AG09309 (cell line): ENCODE measurements around the gene FOXA1.
A peak's percentile ranks its signal among the peaks of the same experiment; 100 is the strongest.

Experiments used
- DNase-seq: peaks from one replicate; pipeline ENCODE4 v3.0.0-alpha.2; 2010; ENCODE audit warnings: low read depth
- H3K4me3 ChIP-seq: 2 replicates; pipeline ENCODE4 v1.5.1; 2011; ENCODE audit warnings: mild to moderate bottlenecking, low read depth, low read length, moderate library complexity; ENCODE audit not compliant: control insufficient read depth
- TF ChIP-seq, protein P1 (sequence below): IDR thresholded peaks from 2 replicates; pipeline ENCODE4 v1.5.1; 2011; ENCODE audit warnings: mild to moderate bottlenecking, low read depth, low read length, inconsistent platforms; ENCODE audit not compliant: insufficient read depth, control insufficient read depth; ENCODE audit errors: missing control alignments

The FOXA1 gene

DNA sequence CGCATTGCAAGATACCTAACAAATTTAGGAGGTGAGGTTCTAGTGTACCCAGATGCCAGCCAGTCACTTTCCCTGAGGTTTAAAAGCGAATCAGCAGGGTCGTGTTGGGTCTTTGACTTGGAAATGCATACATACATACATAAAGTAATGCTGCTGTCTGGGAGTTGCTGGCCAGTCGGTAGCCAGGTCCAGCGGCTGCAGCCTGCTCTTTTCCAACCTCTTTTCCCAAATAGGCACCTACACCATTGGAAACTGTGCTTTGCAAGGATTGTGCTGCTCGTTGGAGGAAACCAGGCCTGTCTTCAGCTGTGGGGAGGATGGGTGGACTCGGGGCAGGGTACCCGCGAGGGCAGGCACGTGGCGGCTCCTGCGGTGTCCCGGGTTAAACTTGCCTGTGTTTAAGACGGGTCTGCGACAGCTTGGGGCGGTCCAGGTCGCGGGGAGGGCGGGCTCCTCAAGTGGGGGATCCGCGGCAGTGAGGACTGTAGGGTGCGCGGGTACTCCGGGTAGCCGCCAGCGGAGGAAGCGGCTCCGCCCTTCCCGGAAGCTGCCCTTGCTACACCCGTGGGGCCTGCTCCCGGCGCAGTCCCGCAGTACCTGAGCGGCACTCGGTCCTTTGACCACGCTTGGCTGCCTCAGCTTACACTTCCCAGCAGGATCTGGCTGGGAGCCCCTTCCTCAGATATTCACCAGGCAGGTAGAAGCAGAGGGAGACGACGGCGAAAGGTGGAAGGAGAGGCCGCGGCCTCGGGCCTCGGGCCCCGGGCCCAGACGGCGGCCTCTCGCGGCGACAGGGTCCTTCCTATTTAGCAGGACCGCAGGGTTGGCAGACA is 3.1 kb upstream of the FOXA1 start:
- DNase-seq = no peak
- H3K4me3 ChIP-seq = no peak overlapping the region
- TF ChIP-seq, protein P1, sequence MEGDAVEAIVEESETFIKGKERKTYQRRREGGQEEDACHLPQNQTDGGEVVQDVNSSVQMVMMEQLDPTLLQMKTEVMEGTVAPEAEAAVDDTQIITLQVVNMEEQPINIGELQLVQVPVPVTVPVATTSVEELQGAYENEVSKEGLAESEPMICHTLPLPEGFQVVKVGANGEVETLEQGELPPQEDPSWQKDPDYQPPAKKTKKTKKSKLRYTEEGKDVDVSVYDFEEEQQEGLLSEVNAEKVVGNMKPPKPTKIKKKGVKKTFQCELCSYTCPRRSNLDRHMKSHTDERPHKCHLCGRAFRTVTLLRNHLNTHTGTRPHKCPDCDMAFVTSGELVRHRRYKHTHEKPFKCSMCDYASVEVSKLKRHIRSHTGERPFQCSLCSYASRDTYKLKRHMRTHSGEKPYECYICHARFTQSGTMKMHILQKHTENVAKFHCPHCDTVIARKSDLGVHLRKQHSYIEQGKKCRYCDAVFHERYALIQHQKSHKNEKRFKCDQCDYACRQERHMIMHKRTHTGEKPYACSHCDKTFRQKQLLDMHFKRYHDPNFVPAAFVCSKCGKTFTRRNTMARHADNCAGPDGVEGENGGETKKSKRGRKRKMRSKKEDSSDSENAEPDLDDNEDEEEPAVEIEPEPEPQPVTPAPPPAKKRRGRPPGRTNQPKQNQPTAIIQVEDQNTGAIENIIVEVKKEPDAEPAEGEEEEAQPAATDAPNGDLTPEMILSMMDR = no peak

DNA sequence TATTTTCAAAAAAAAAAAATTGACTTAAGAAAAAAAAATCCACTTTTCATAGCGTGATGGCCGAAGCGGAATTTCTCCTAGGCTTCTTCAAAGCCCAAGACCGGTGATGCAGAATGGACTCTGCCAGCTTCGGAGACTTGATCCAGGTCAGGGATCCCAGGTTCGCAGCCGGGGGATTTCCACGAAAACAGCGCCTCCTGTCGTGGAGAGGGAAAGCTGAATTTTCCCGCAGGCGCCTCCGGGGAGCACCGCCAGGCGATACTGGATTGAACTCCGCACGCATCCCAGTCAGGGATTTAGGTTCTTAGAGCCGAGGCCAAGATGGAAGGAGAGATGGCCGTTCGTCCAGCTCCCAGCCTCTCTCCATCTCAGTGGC is 2.5 kb upstream of the FOXA1 start:
- no peak for DNase-seq
- TF ChIP-seq, protein P1 = peak; percentile 46
- H3K4me3 ChIP-seq = no peak overlapping the region

DNA sequence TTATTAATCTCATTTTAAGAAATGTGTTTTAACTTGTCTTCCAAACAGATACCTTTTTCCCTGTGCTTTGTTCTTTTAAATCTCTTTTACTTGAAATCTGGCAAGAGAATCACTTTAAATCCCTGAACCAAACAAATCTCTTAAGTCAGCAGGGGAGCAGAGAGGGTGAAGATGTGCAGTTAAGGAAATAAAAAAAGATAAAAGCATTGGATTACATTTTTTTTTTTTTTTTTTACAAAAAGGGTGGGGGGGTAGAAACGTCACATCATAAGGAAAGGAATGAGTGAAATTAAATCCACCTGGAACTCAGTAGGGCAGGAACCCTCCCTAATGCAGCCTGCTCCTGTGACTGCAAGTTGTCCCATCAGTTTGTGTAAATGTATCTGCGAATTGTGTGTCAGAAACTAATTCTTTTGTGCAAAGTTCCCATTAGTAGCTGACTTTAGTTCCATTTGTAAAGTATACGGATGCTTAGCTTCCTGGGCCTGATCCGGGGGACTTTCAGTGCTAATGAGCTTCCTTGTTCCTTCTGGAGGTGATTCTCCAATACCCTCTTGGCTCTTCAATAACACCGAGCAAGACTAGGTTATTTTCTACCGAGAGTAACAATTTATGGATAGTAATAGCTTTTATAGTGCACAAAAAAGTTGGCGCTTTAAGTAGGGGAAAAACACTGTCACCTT is 1.9 kb upstream of the FOXA1 start:
- no peak for DNase-seq
- no peak overlapping the region for H3K4me3 ChIP-seq
- TF ChIP-seq, protein P1 = no peak

DNA sequence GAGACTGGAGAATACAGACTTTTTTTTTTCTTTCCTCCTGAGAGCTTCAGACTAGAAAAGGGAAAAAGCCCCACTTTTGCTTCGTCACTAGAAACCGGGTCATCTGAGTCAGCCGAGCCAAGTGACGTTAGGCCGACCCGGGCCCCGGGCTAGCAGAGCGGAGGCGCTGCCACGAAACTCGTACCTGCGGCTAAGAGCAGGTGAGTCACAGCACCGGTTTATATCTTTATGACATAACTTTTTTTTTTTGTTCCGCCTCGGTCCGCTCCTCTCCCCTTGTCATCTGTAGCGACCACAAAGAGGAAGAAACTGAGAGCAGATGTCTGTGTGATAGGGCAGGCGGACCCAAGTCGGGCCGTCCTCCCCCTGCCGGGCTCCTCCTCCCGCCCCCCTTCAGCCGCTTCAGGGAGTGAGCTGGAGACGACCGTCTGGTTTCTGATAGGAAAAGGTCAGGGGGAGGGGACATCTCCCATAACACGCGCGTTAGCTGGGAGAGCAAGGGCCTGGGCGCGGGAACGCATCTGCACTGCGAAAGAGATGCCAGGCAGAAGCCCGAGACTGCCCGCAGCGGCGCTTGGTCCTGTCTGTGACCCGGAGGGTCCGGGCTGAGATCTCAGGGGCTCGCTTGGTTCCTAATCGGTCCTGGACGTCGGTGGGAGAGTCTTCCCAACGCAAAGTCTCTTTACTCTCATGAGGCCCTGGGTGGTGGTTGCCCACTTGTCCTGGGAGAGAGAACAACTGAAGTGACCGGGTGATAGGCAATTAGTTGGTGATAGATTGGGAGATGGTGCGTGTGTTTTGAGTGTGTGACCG is 966 bp upstream of the FOXA1 start:
- DNase-seq = no peak
- TF ChIP-seq, protein P1 = no peak
- H3K4me3 ChIP-seq = peak overlapping the region; percentile 34

DNA sequence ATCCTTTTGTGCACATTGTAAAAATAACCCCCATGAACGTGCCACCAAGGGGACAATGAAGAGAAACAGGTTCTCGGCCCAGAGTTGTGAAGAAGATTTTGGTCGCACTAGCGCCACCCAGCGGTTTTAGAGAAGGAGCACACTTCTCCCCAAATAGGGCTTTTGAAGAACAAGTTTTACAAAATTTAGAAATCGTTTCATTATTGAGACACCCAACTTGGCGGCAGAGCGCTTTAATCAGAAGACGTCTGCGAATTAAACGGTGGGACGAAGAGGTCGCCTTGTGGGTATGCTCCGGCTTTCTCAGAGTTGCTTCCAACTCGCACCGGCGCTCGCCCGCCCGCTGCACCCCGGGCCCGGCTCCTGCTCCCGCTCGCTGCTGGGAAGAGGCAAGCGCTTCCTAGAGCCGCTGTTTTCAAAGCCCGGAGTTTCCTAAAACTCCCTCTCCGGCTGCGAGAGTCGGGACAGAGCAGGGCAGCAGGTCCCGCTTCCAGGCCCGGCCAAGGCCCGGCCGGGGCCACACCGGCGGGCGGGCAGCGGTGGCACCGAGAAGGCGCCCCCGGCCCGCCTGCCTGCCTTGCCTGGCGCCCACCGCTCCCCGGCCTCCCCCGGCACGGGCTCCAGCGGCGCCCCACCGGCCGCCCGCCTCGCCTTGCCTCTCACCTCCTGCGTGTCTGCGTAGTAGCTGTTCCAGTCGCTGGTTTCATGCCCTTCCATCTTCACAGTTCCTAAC is 645 bp downstream of the FOXA1 start:
- TF ChIP-seq, protein P1 = peak; percentile 79
- H3K4me3 ChIP-seq = peak overlapping the region; percentile 50
- DNase-seq = peak; percentile 34
